Endodermal cell (in vitro differentiated cells): ENCODE data around the gene PCSK2. TPM values are rescaled to one million over a fixed set of nuclear protein-coding genes. Genes with fewer than 3 reads are reported as not detected.

Experiments used
- DNase-seq: peaks from one replicate; pipeline ENCODE4 v3.0.0-alpha.2; 2017
- H3K27ac ChIP-seq: 2 replicates; pipeline ENCODE4 v1.5.1; 2013; ENCODE audit warnings: mild to moderate bottlenecking, low read depth, low read length, moderate library complexity
- H3K27me3 ChIP-seq: 2 replicates; pipeline ENCODE4 v1.6.1; 2013; ENCODE audit warnings: mild to moderate bottlenecking, low read length, moderate library complexity; ENCODE audit not compliant: insufficient read depth, control insufficient read depth, poor library complexity, severe bottlenecking
- H3K36me3 ChIP-seq: 2 replicates; pipeline ENCODE4 v1.7.0; 2013; ENCODE audit warnings: mild to moderate bottlenecking, low read length, moderate library complexity; ENCODE audit not compliant: control insufficient read depth, insufficient read depth
- H3K4me1 ChIP-seq: one replicate; pipeline ENCODE4 v1.7.0; 2013; ENCODE audit warnings: low read length; ENCODE audit not compliant: control insufficient read depth, insufficient read depth
- H3K4me3 ChIP-seq: 2 replicates; pipeline ENCODE4 v1.5.1; 2013; ENCODE audit warnings: mild to moderate bottlenecking, low read length, moderate library complexity
- H3K9ac ChIP-seq: 2 replicates; pipeline ENCODE4 v1.6.1; 2013; ENCODE audit warnings: mild to moderate bottlenecking, low read length, moderate library complexity; ENCODE audit not compliant: poor library complexity, severe bottlenecking; ENCODE audit errors: extremely low read depth
- H3K9me3 ChIP-seq: 2 replicates; pipeline ENCODE4 v1.6.1; 2013; ENCODE audit warnings: mild to moderate bottlenecking, low read length, moderate library complexity; ENCODE audit not compliant: control insufficient read depth
- H3K27ac Mint-ChIP-seq: 2 replicates; pipeline ENCODE4 v1.8.0; 2020; ENCODE audit warnings: mixed read lengths
- H3K27me3 Mint-ChIP-seq: 2 replicates; pipeline ENCODE4 v1.8.0; 2021; ENCODE audit warnings: mild to moderate bottlenecking, mixed read lengths; ENCODE audit not compliant: insufficient read depth
- H3K36me3 Mint-ChIP-seq: 2 replicates; pipeline ENCODE4 v1.8.0; 2020; ENCODE audit warnings: low read depth, mixed read lengths
- H3K4me1 Mint-ChIP-seq: 2 replicates; pipeline ENCODE4 v1.8.0; 2020; ENCODE audit warnings: mixed read lengths
- H3K4me3 Mint-ChIP-seq: 2 replicates; pipeline ENCODE4 v1.8.0; 2020; ENCODE audit warnings: mild to moderate bottlenecking, moderate library complexity, mixed read lengths
- H3K9me3 Mint-ChIP-seq: 2 replicates; pipeline ENCODE4 v1.8.0; 2020; ENCODE audit warnings: mild to moderate bottlenecking, mixed read lengths
- CTCF ChIP-seq: fragments of 200-600 bp; sonication (generic); conservative IDR thresholded peaks from 2 replicates; pipeline ENCODE4 v1.5.0; 2021; ENCODE audit warnings: antibody characterized with exemption, mild to moderate bottlenecking
- WGBS, 2 experiments: methylation state at CpG; one replicate each; pipeline versions ENCODE4 v1.1.5 to v1.1.7; 2013; ENCODE audit warnings: missing lambda C conversion rate in 2 of 2, mixed read lengths in 1 of 2; ENCODE audit not compliant: insufficient coverage in 1 of 2, insufficient read length in 1 of 2; 5-methylcytosine and 5-hydroxymethylcytosine counted together
- total RNA-seq, 2 donors: library from RNA; stranded (reverse); fragmentation: NEBNext Ultra II Directional in 1 of 2; extraction: Animal tissue kit (Norgen Biotek cat#: 25700) in 1 of 2; gene quantifications; 2 replicates in 1 of 2; 3 replicates in 1 of 2; pipeline ENCODE4 v1.2.1, GENCODE V29; 2021

Gene PCSK2
- total RNA-seq, 2 donors from 2014 or later, result 3.0 to 4.8 TPM

- H3K4me1 Mint-ChIP-seq, result peaks cover 3% of the 10 kb centered on the region
- Histone ChIP-seq H3K9me3 (peaks cover 5% of the 10 kb centered on the region), H3K36me3 (no peaks in the 10 kb centered on the region), H3K9ac (no peak overlapping the region), H3K27me3 (no peaks in the 10 kb centered on the region), H3K27ac (no peak overlapping the region), H3K4me3 (no peak overlapping the region), H3K4me1 (no peaks in the 10 kb centered on the region)
- H3K27ac Mint-ChIP-seq, result no peak overlapping the region
- no CpG with 5 or more reads among the region's 2 CpGs for WGBS, 2 experiments
- peaks cover 8% of the 10 kb centered on the region for H3K9me3 Mint-ChIP-seq
- peaks cover 3% of the 10 kb centered on the region for H3K27me3 Mint-ChIP-seq
- H3K36me3 Mint-ChIP-seq, result no peaks in the 10 kb centered on the region
- no peak for TF ChIP-seq CTCF
- H3K4me3 Mint-ChIP-seq, result no peak overlapping the region
- no peak for DNase-seq
These were observed 71.9 kb downstream of the PCSK2 start for GRCh38 chr20:17298751-17299150.

GRCh38 chr20:17300113-17300512 lies 73.3 kb downstream of the PCSK2 start:
- Mint-ChIP-seq H3K4me1 (peaks cover 9% of the 10 kb centered on the region), H3K27ac (no peak overlapping the region), H3K36me3 (no peaks in the 10 kb centered on the region), H3K4me3 (no peak overlapping the region), H3K9me3 (peaks cover 8% of the 10 kb centered on the region), H3K27me3 (peaks cover 3% of the 10 kb centered on the region)
- no peak for TF ChIP-seq CTCF
- Histone ChIP-seq H3K4me1 (no peaks in the 10 kb centered on the region), H3K27me3 (no peaks in the 10 kb centered on the region), H3K9me3 (peaks cover 5% of the 10 kb centered on the region), H3K27ac (no peak overlapping the region), H3K36me3 (no peaks in the 10 kb centered on the region), H3K9ac (no peak overlapping the region), H3K4me3 (no peak overlapping the region)
- WGBS, 2 experiments, result 90 to 100% methylated on average over 2 of the region's 2 CpGs
- no peak for DNase-seq

- Mint-ChIP-seq H3K36me3 (no peaks in the 10 kb centered on the region), H3K27ac (no peak overlapping the region), H3K27me3 (no peaks in the 10 kb centered on the region), H3K4me1 (peaks cover 9% of the 10 kb centered on the region), H3K9me3 (peaks cover 8% of the 10 kb centered on the region), H3K4me3 (no peak overlapping the region)
- peaks cover 5% of the 10 kb centered on the region for H3K9me3 ChIP-seq
- H3K27me3 ChIP-seq, result no peaks in the 10 kb centered on the region
- no peaks in the 10 kb centered on the region for H3K36me3 ChIP-seq
- H3K9ac ChIP-seq, result no peak overlapping the region
- H3K27ac ChIP-seq, result no peak overlapping the region
- WGBS, 2 experiments, result 37% methylated on average over 3 of the region's 3 CpGs; no CpG with 5 or more reads in 1 of the 2 experiments
- H3K4me1 ChIP-seq, result no peaks in the 10 kb centered on the region
- no peak overlapping the region for H3K4me3 ChIP-seq
- no peak for TF ChIP-seq CTCF
- DNase-seq, result no peak
These were observed 77.9 kb downstream of the PCSK2 start for GRCh38 chr20:17304774-17305173.
